HG03575 (cell line): Measurements from ENCODE around the gene BRMS1L.
A peak's percentile ranks its signal among the peaks of the same experiment; 100 is the strongest.

ENCODE experiments used
- ATAC-seq: cut with Tn5 transposase; IDR thresholded peaks from one replicate; pipeline ENCODE4 v1.9.1; 2021; ENCODE audit not compliant: unreplicated experiment, insufficient number of reproducible peaks, low FRiP score; ENCODE audit errors: extremely low read depth

Gene BRMS1L

DNA sequence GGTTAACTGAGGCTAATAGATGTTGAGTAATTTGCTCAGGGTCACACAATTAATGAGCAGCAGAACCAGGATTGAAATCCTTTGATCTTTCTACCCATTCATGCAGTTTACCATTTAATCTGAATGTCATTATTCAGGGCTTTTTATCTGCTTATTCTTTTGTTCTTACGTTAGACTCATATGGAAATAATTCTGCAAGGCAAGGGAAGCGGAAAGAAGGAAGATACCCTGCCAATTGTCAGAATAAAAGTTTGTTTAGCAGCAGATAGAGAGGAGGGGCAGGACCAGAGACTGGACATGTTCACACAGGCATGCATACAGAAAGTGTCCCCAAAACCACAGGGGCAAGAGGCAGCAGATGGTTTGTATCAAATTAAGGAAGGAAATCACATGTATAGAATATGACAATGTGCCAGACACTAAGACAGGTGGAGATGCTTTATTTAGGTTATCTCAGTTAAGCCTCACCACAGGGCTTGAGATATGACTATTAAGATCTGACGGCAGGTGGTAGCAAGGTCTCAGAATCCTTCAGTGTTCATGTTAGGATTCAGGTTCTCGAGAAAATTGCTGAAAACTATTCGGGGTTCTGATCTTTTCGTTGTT lies 29.8 kb downstream of the BRMS1L start:
- ATAC-seq = peak; percentile 89

DNA sequence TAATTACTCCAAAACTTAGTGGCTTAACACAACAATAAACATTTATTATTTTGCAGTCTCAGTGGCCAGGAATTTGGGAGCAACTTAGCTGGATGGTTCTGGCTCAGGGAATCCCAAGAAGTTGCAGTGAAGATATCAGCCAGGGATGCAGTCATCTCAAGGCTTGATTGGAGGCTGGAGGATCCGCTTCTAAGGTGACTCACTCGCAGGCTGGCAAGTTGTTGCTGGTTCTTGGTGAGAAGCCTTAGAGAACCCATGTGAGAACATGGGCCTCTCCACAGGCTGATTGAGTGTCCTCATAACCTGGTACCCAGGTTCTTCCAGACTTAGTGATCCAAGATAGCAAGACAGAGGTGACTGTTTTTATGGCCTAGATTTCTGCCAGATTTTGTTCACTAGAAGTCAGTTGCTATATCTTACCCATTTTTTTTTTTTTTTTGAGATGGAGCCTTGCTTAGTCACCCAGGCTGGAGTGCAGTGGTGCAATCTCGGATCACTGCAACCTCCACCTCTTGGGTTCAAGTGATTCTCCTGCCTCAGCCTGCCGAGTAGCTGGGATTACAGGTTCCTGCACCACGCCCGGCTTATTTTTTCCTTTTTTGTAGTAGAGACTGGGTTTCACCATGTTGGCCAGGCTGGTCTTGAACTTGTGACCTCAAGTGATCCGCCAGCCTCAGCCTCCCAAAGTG lies 32.5 kb downstream of the BRMS1L start:
- ATAC-seq = no peak

DNA sequence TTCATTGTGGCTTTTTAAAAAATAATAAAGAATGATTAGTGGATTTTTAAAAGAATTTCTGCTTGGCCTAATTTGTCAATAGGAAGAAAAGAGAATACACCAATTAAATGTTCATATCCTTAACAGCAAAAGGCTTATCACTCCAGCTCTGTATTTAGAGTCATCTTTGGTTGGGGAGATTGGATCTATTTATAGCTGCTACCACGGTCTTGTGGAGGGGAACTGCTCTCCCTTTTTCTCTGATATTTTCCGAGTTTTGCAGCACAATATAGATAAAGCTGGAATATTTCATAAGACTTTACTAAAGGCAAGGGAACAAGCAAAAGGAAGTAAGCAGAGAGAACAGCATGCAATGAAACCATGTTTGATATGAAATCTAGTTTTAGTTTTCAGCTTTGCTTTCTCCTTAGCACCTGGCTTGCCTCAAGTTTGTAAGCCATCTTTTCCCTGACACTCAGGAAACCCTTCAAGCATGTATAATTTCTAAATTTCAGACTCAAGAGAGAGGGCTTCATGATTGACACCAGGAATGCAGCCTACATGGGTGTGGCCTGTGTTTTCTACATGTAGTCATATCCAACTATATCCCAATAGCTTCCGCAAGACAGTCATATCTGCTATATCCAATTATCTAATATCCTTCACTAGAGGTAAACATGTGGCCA lies 35.2 kb downstream of the BRMS1L start:
- ATAC-seq = no peak

DNA sequence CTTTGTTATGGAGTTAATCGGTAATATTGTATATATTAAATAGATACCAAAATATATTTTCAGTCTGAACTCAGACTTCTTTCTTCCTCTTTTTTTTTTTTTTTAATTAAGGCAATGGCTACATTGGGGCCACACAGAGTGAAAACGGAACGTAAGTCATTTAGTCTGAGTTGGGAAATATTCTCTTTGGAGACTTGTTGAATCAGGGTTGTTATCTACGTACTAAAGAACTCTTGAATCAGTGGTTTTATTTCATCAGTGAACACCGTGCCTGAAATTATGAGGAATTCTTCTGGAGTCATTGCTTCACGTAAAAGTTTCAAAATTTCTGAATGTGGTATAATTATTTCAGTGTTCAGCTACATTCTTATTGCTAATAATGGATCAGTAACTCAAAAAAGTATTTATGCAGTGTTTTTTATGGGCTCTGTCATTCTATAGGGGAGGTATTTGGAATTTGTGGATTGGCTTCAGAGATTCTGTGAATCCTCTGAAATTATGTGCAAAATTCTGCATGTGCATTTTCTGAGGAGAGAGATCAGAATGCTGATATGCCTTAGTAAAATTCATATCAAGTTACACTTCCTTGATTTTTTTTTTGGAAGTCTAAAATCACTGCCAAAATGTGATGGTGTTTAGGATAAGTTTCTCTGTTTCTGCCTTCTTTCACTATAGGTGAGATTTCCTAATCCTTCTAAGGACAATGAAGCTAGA lies 39.6 kb downstream of the BRMS1L start:
- ATAC-seq = no peak

DNA sequence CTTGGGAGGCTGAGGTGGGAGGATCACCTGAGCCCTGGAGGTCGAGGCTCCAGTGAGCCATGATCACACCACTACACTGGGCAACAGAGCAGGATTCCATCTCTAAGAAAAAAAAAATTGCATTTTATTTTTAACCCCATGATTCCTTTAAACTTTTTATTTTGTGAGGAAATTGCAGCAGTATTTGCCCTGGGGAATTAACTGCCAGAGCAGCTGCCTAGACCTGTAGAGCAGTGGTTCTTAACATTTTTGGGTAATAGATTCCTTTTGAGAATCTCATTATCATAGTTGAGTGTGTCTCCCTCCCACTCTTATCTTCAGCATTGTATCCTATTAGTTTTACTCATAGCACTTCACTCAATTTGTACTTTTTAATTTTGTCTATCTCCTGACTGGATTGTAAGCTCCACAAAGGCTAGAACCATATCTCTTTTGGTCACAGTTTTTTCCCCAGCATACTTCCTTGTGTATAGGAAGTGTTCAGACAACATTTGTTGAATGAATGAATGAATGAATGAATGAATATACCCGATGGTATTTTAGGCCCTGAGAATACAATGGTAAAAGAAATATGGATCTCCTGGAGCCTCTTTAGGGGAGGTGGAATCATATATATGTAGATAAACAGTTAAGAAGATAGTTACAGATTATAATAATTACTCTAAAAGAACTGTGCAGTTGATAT lies 40.6 kb downstream of the BRMS1L start:
- ATAC-seq = no peak

DNA sequence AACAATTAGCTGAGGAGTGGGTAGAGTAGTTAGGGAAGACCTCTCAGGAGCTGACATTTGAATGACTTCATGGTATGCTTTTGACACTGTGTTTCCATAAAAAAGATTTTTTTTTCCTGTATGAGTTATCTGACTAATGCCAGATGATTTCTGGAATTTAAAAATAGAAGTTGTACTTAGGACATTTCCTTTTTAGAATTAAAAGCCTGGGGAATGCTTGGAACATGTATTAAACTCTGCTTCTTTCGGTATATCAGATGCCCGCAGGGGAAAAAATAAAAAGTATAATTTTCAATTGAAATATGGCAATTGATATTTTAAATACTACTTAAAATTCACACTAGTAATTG lies 41.1 kb downstream of the BRMS1L start:
- ATAC-seq = no peak

DNA sequence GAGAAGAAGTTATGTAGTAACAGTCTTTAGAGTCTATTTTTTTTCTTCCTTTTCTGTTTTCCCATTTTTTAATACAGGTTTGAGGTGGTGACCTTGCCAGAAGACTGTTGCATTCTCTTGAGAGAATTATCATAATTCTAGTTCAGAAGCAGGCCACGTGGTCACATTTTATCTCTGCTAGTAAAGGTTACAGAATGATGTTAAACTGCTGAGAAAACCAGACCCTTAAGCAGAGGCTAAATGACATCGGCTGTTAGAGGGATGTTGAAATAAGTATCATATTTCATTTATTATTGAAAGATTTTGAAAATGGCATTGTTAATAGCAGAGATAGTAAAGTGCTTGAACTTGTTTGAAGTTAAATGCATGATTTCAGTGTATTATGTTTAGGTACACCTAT lies 49.2 kb downstream of the BRMS1L start:
- ATAC-seq = no peak

DNA sequence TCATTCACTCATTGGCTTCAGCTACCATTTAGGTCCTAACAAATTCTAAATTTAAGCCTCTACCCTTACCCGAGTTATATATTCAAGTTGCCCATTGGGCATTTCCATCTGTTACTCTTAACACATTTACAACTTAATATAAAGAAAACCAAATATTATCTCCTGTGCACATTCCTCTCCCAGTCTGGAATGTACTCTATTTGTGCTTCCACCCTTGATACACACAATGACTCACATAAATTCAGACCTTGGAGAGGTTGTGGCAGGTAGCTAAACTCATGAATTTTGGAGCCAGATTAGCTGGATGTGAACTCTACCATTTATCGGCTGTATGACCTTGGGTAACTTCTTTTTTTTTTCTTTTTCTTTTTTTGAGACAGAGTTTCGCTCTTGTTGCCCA lies 51.1 kb downstream of the BRMS1L start:
- ATAC-seq = no peak

DNA sequence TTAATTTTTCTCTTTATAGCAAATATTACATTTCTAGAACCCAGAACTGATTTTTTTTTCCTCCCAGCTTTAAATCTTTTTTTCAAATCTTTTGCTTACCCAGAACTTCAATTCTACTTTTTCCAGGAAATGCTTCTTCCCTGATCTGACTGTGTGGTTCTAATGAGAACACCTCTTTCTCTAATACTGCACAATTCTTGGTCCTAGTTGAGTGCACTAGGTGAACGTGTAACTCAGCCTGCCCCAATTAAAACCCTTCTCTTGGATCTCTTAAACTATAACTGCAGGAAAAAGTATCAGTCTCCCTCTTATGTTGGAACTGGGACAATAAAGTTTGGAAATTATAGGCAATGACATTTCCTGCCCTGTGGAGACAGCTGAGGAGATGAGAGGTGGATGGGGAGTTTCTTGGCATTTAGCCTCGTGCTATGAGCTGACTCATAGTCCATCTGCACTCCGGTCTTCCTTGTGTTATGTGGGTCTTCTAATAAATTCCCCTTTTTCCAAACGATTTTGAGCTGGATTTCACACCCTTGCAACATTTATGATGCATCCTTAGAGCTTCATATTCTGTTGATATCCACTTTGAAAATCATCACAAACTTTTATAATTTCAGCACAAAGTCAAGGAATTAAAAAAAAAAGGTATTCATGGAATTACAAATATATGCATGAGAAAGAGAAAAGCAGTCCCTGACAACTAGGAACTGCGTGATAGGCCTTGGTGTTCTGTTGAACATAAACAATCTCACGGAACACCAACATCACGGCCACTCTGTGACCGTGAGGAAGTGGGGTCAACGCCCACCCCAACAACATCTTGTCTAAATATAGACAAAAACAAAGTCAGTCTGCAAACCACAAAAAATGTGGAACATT lies 52.4 kb downstream of the BRMS1L start:
- no peak for ATAC-seq

DNA sequence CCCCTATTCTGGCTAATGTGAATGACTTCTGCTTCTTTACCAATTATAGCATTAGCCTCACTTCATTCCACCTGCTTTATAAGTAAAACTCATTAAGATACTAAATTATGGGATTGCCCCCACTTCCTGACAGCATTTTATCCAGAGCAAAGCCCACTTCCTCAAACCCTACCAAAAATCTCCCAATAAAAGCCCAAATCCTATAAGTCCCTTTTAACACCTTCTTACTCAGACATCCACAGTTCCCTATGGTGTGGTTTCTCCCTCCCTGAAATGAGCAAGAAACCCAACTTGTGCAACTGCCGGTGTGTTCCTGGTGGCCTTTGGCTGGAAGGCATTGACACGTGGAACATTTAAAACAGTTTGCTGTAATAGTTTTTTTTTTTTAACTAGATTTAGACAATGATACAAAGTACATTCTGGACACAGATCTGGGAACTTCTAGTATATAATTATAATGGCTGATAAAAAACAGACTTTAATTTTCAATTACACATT lies 53.1 kb downstream of the BRMS1L start:
- ATAC-seq = no peak

DNA sequence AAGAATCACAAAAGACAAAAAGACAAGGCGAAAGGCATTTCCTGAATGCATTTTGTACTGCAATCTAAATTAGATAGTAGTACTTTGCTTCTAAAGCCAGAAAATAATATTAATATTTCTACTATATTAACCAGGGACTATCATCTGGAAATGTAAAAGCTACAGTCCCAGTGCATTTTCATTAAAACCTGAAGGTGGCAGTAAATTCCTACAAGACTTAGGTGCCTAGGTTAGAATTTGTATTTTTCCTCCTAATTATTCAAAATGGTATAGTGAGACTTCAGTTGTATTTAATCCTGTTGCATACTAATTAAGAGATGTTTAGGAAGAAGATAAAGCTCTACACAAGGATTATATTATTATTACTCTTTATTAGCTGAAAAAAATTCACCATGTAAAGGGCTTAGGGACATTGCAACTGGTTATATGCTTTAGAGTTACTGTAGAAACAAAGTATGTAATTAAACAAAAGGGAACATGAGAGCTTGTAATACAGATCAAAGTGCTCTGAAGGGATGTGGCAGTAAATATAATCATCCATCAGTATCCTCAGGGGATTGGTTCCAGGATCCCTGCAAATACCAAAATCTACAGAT lies 53.6 kb downstream of the BRMS1L start:
- no peak for ATAC-seq

DNA sequence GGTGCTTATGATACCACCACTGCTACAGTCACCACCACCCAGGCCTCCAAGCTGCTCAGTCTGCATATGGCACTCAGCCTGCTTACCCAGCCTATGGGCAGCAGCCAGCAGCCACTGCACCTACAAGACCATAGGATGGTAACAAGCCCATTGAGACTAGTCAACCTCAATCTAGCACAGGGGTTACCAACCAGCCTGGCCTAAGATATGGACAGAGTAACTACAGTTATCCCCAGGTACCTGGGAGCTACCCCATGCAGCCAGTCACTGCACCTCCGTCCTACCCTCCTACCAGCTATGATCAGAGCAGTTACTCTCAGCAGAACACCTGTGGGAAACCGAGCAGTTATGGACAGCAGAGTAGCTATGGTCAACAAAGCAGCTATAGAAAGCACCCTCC lies 55.1 kb downstream of the BRMS1L start:
- ATAC-seq = no peak

DNA sequence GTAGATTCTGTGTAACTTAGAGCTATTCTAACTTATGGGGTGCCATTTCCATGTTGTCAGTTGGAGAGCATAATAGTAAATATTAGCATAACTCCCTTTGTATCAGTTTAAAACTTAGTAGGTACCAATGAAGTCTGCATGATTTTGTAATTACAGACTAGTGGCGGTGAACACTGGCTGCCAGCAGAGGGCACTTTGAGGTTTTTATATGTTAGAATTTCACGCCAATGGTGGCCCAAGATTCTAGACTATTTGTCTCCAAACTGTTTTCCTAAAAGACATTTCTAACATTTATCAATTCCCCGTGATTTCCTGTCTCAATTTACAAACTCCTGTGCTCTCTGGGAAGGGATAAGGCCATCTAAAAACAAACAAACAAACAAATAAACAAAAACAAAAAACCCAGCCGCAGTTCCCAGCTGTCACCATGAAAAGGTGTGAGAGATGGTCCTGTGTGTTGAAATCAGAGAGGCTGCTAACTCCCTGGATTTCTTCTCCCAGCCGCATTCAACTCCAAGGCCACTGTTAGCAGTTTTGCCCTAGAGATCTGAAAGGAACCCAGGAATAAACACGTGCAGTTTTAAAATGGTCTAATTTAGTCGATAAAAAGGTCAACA lies 57.6 kb downstream of the BRMS1L start:
- no peak for ATAC-seq

DNA sequence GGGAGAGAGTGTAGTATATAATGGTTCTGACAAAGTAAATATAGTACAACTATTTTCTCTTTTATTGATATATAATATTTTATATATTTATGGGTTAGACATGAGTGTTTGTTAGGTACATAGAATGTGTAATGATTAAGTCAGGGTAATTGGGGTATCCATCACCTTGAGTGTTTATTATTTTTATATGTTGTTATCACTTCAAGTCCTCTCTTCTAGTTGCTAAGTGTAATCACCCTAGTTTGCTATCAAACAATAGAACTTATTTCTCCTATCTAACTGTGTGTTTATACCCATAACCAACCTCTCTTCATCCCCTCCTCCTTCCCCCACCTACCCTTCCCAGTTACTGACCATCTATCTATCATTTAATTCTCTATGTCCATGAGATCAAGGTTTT lies 64.2 kb downstream of the BRMS1L start:
- ATAC-seq = no peak

DNA sequence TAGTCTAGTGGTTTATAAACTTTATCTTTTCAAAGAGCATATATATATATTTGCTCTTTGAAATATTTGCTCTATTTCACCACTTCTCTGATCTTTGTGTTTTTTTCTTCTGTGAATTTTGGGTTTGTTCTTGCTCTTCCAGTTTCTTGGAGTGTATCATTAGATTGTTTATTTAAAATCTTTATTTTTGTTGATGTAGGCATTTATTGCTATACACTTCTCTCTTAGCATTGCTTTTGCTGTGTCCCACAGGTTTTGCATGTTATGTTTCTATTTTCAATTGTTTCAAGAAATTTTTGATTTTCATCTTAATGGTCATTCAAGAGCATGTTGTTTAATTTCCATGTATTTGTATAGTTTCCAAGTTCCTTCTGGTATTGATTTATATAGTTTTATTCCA lies 69.1 kb downstream of the BRMS1L start:
- no peak for ATAC-seq

DNA sequence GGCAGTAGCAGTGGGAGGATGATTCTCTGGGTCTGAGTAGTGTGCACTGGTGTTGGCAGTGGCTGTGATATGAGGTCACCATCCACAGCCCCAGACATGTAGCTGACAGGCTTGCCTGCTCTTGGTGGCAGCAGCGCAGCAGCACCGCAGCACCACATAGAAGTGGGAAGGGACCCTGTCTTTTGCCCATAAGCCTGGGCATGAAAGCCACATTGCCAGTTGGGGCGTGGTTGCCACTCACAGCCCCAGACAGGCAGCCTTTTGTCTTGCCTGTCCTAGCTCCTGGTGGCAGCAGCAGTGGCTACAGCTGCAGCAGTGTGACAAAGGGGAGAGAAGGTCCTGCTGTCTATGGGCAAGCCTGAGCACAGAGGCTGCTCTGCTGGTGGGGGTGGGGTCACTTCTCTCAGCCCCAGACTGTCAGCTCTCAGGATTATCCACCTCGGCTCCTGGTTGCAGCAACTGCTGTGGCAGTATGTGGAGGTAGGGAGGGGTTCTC lies 71.5 kb downstream of the BRMS1L start:
- no peak for ATAC-seq

DNA sequence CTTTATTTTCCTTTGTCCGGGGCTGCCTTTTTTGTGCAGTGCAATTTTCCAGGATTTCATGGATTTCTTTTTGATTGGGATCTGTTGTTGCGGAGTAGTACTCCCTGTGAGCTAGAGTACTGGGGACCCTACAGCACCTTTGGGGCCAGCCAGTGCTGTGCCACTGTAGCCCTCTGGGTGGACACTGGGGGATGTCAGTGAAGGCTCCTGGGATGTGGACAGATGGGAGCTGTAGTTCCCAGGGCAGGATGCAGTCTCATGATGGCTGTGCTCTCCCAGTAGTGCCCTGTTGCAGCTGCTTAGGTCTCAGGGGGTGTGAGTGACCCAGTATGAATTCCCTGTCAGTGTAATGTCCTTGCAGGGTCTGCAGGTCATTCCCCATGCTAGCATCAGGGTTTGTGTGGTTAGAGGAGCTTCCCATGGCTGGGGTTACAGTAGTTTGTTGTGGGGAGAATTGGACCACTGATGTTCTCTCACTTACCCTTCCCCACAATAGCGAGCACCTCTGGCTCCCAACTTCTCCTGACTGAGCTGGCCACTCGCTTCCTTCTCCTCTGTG lies 72.2 kb downstream of the BRMS1L start:
- ATAC-seq = no peak
